ENCODE measurements around the gene PCTP. TPM values are rescaled to one million over a fixed set of nuclear protein-coding genes. Genes with fewer than 3 reads are reported as not detected.

Gene PCTP
- polyA plus RNA-seq, 1 of the 3 experiments (the other 2 are of a cell fraction), result 20.8 TPM

DNA sequence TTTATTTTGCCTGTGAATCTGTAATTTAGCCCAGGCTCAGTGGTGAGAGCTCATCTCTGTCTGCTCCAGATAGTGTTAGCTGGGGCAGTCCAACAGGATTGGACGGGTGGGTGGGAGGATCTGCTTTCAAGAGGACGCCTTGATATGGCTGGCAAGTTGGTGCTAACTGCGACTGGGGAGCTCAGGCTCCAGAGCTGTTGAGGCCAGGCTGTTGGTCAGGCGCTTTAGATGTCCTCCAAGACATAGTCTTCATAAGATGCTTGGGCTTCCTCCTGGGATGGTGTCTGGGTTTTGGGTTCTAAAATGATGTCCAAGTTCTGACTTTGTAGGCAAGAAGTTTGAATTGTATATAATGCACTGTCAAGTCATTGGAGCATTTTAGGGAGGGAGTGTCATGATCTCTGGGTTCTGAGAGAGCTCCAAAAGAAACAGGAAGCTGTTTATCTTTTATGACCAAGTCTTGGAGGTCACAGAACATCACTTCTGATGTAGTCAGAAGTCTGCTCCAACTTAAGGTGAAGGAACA is 12.8 kb upstream of the PCTP start:
- peak overlapping the region; percentile 2; the same call in 1 of the 2 replicates for H2AFZ ChIP-seq (ENCODE audit: low read depth)
- no peaks in the 10 kb centered on the region for H3K27me3 ChIP-seq (ENCODE audit: insufficient read depth)
- CTCF ChIA-PET, result interaction anchor here (0.6 to 16.5 kb wide), 8 partner anchors 14 to 720 kb away, joined by 3 to 175 read pairs (median 14); partner anchors contain the start of genes PCTP and TMEM100
- H3F3A ChIP-seq (replicated peaks; ENCODE audit: insufficient read depth), result peaks cover 6% of the 10 kb centered on the region
- H3K9ac ChIP-seq, result no peak overlapping the region
- no peaks in the 10 kb centered on the region for H3K36me3 ChIP-seq (replicated peaks in 1 of 2; ENCODE audit: control insufficient read depth in 1 of 2, insufficient read depth in 2 of 2, low read length in 1 of 2)
- H4K20me1 ChIP-seq (ENCODE audit: insufficient read depth), result no peaks in the 10 kb centered on the region
- H3K9me3 ChIP-seq, result no peaks in the 10 kb centered on the region
- TF ChIP-seq IRF3 (IDR thresholded peaks at IDR 0.05; ENCODE audit: low read depth, low read length) (no peak), CTCF (IDR thresholded peaks at IDR 0.05) (no peak)
- no peak overlapping the region for H3K27ac ChIP-seq (ENCODE audit: low read depth in 2 of 2, low read length in 1 of 2)
- 88% methylated on average over 4 of the region's 4 CpGs for WGBS (ENCODE audit: low lambda C conversion rate)
- no peak overlapping the region for H3K4me3 ChIP-seq (ENCODE audit: low read depth in 2 of 2, low read length in 1 of 2)
- POLR2A ChIA-PET, result interaction anchor here (1.7 kb wide), 1 partner anchor 13 kb away, joined by 6 read pairs; the partner anchor contains the start of gene PCTP
- H3K4me1 ChIP-seq (ENCODE audit: control insufficient read depth in 1 of 2, insufficient read depth in 2 of 2, low read depth in 1 of 2, low read length in 1 of 2), result peaks cover 2 to 18% of the 10 kb centered on the region in 2 experiments
- no peaks in the 10 kb centered on the region for H3K79me2 ChIP-seq (ENCODE audit: insufficient read depth)
- H3K9me2 ChIP-seq, result no peaks in the 10 kb centered on the region
- no peak overlapping the region for H3K4me2 ChIP-seq
- no peak for DNase-seq

- no peaks in the 10 kb centered on the region for H3K9me3 ChIP-seq
- no peak overlapping the region for H2AFZ ChIP-seq (ENCODE audit: low read depth)
- POLR2A ChIA-PET, result no interaction called here
- no peaks in the 10 kb centered on the region for H3K36me3 ChIP-seq (replicated peaks in 1 of 2; ENCODE audit: control insufficient read depth in 1 of 2, insufficient read depth in 2 of 2, low read length in 1 of 2)
- H3K9me2 ChIP-seq, result no peaks in the 10 kb centered on the region
- H3K27ac ChIP-seq (ENCODE audit: low read depth in 2 of 2, low read length in 1 of 2), result no peak overlapping the region
- no peaks in the 10 kb centered on the region for H3F3A ChIP-seq (replicated peaks; ENCODE audit: insufficient read depth)
- H3K27me3 ChIP-seq (ENCODE audit: insufficient read depth), result no peaks in the 10 kb centered on the region; the same call in 1 of the 2 replicates
- no peaks in the 10 kb centered on the region for H3K79me2 ChIP-seq (ENCODE audit: insufficient read depth)
- no peak for DNase-seq
- no peaks in the 10 kb centered on the region for H3K4me1 ChIP-seq (ENCODE audit: control insufficient read depth in 1 of 2, insufficient read depth in 2 of 2, low read depth in 1 of 2, low read length in 1 of 2)
- no peak for TF ChIP-seq RFX5 (IDR thresholded peaks at IDR 0.05; ENCODE audit: low read length)
- TF ChIP-seq GATA2 (CRISPR knock-in tag; IDR thresholded peaks at IDR 0.05), result no peak
- no peak for TF ChIP-seq NFIC (IDR thresholded peaks at IDR 0.05; ENCODE audit: borderline replicate concordance)
- TF ChIP-seq NRF1 (IDR thresholded peaks at IDR 0.05; ENCODE audit: low read depth, low read length), result no peak
- no peak for TF ChIP-seq FOSL2 (IDR thresholded peaks at IDR 0.05; ENCODE audit: borderline replicate concordance, low read depth)
- no peak for TF ChIP-seq TAF1 (IDR thresholded peaks at IDR 0.05; ENCODE audit: borderline replicate concordance, low read depth, low read length)
- no peak for TF ChIP-seq RAD21 (IDR thresholded peaks at IDR 0.05; ENCODE audit: low read length)
- TF ChIP-seq USF2 (IDR thresholded peaks at IDR 0.05; ENCODE audit: borderline replicate concordance, low read depth, low read length), result no peak
- TF ChIP-seq SIN3A (IDR thresholded peaks at IDR 0.05; ENCODE audit: borderline replicate concordance, low read depth, low read length), result no peak
- TF ChIP-seq, protein P1, sequence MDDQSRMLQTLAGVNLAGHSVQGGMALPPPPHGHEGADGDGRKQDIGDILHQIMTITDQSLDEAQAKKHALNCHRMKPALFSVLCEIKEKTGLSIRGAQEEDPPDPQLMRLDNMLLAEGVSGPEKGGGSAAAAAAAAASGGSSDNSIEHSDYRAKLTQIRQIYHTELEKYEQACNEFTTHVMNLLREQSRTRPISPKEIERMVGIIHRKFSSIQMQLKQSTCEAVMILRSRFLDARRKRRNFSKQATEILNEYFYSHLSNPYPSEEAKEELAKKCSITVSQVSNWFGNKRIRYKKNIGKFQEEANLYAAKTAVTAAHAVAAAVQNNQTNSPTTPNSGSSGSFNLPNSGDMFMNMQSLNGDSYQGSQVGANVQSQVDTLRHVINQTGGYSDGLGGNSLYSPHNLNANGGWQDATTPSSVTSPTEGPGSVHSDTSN (IDR thresholded peaks at IDR 0.05), result no peak
- no peak for TF ChIP-seq TCF12 (IDR thresholded peaks at IDR 0.05)
- no peak for TF ChIP-seq GABPA (IDR thresholded peaks at IDR 0.05; ENCODE audit: low read depth)
- TF ChIP-seq CTCF (IDR thresholded peaks at IDR 0.05), result no peak
- no peak overlapping the region for H3K4me2 ChIP-seq
- no peaks in the 10 kb centered on the region for H4K20me1 ChIP-seq (ENCODE audit: insufficient read depth)
- 83% methylated on average over 10 of the region's 10 CpGs for WGBS (ENCODE audit: low lambda C conversion rate)
- no peak overlapping the region for H3K4me3 ChIP-seq (ENCODE audit: low read depth in 2 of 2, low read length in 1 of 2)
- CTCF ChIA-PET, result interaction anchor here (1.1 to 16.5 kb wide), 5 partner anchors 12 to 214 kb away, joined by 5 to 175 read pairs (median 139); partner anchors contain the start of genes PCTP and TMEM100
- H3K9ac ChIP-seq, result no peak overlapping the region
Observed at GRCh38 chr17:55740511-55741355, 10.1 kb upstream of the PCTP start.
